NOMO-1 (cell line): ENCODE measurements around the gene LDLRAD4.

Experiments
- DNase-seq, 2 experiments: peaks; one replicate each; lab custom pipeline; 2025; ENCODE audit not compliant: unreplicated experiment in 2 of 2; lab: John Stamatoyannopoulos, UW

LDLRAD4 gene

DNA sequence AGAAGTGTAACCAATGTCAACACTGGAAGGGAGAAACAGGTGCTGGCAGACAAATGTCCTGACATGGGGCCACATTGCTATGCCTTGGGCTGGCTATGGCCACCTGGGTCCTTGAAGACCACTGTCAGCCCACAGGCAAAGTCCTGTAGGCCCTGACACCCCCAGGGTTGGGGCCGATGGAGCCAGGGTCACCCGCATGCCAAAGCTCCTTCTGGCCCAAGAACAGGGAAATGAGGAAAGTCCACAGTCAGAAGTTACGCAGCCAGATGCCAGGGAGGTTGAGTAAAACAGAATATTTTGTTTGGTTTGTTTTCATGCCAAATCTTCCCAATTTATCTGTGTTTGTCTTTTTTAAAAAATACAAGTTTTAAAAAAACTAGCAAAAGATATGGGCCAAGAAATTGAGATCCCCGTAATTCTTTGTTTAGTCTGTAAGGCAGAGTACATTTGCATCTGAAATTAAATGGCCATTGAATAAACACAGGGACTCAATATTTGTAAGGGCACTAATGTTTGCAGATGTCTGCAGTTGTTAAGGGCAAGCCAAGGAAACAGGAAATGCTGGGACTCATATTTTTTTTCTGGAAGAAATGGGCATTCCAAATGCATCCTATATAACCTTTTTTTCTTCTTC lies 321.4 kb downstream of the LDLRAD4 start:
- DNase-seq: no peak

- no peak for DNase-seq
Measured at GRCh38 chr18:13540477-13541182, 322.1 kb downstream of the LDLRAD4 start.

DNA sequence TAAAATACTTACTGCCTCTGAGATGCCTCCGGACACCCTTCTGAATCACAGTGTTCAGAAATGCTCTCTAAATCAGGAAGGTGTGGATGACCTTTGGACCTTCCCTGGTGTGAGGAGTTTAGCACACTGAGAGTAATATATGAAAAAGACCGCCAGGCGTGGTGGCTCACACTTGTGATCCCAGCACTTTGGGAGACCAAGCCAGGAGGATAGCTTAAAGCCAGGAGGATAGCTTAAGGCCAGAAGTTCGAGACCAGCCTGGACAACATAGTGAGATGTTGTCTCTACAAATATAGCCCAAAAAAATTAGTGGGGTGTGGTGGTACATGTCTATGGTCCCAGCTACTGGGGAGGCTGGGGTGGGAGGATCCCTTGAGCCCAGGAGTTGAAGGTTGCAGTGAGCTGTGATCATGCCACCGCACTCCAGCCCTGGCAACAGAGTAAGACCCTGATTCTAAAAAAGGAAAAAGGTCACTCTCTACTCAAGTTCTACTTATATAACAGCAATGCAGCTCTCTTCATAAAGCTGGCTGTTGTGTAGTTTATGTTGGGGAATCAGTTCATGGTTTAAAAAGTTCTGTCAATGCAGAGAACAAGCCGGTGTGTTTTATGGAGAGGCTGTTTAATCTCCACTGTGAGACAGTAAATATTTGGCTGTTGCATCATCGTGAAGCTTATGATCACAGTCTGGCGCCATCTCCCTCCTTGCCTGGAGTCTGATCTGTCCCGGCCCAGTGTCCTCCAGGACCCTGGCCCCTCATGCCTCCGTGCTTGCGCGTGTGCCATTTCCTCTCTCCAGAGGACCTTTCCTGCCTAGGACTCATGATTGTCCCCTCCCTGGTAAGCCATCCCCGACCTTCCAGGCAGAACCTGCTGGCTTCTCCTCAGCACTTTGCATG lies 323.3 kb downstream of the LDLRAD4 start:
- no peak for DNase-seq

GRCh38 chr18:13542520-13542847 lies 323.9 kb downstream of the LDLRAD4 start:
- no peak for DNase-seq

GRCh38 chr18:13543144-13543543 lies 324.6 kb downstream of the LDLRAD4 start:
- DNase-seq: no peak

DNA sequence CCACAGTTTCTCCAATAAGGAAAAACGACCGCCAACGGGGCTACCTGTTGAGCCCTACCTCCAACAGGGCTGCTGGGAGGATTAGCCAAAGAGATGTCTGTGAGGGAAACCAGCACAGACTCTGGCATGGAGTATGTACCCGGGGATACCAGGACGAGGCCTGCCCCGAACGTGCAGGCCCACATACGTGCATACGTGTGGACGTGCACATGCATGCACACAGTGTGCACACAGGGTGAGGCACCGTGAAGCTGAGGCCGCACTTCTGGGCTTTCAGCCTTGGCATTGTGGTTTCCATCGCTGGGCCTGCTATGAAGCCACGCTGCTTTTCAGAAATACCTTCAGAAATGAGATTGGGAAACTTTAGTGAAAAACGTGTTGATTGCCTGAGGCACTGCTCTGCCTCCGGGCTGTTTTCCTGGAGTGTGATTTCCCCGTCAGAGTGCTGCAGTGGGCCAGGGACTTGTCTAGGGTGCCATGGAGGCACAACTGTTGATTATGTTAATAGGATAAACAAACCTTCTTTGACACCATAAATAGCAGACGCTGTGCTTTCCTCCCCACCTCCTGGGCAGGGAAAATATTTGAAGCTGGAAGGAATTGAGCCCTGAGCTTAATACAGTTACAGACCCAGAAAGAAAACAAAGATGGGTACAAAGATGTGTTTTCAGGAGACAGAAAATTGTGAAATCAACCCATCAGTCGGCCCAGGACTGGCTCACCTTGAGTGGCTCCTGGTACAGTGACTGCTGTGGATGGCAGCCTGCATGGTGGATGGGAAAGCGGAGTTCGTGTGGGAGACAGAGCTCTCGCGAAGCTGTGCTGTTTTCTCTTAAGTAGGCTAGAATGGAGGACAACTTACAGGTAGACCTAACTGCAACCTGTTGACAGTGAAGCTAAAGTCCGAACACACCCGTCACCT lies 325.5 kb downstream of the LDLRAD4 start:
- no peak for DNase-seq

GRCh38 chr18:13544953-13545352 lies 326.4 kb downstream of the LDLRAD4 start:
- DNase-seq: no peak

DNA sequence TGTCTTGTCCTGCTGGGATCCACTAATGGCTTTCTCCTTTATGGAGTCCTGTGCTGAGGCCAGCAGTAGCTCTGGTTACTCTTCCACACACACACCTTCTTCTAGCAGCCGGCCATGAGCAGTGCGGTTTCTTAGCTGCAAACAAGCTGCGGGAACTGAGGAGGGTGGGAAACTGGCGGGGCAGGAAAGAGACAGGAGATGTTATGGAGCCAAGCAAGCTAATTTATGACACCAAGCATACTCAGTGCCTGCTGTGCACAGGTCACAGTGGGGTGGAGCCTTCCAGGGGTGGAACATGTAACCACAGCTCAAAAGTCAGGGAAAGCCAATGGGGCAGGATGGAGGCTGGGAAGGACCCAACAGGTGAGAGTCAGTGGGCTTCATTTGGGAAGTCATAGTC lies 327.0 kb downstream of the LDLRAD4 start:
- DNase-seq: no peak

DNA sequence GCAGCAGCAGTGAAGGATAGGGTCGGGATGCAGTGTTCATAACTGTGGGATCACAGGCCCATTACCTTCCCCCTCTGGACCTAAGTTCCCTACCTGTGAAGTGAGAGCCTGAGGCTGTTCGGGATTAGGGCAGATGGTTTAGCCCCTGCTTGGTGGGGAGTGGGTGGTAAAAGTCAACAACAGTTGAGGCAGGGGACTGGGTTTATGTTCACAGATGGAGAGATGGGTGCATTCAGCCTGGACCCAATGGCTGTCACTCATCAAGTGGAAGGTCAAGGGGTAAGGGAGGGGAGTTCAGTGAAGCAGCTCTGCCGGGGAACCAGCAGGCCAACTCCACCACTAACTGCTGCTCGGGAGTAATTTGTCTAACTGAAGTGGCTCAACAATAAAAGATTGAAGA lies 327.4 kb downstream of the LDLRAD4 start:
- DNase-seq: no peak

DNA sequence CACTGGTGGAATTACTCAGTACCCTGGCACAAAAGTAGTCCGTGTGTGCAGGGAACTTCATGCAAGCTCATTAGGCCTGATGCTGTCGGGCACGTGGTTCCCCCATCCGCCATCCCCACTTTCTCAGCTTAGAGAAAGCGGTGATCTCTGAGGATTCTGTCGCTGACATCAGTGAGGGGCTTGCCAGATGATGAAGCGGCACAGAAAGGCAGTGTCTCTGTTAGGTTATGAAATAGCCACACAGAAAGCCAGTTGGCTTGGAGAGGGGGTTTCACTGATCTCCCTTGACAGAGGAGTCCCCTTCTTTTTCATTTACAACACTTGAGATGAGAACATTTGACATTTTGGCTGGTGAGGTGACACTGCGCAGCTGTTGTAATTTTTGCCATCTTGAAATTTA lies 328.1 kb downstream of the LDLRAD4 start:
- DNase-seq: no peak

DNA sequence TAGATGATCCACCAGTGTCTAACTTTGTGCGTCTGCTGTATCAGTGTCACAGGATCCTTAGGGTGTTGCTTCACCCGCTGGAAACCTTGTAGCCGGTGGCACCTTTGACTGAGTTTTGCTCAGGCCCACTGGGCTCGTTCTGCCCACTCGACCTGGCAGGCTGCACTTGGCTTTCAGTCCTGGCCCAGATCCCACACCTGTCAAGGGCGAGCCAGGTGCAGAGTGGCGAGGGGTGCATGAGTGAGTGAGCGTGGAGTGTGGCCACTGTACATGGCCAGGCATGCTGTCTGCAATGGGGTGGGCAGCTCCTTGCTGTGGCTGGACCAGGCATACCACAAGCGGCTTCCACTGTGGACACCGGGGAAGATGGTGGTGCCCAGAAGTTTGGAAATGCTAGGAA lies 328.8 kb downstream of the LDLRAD4 start:
- DNase-seq: no peak

DNA sequence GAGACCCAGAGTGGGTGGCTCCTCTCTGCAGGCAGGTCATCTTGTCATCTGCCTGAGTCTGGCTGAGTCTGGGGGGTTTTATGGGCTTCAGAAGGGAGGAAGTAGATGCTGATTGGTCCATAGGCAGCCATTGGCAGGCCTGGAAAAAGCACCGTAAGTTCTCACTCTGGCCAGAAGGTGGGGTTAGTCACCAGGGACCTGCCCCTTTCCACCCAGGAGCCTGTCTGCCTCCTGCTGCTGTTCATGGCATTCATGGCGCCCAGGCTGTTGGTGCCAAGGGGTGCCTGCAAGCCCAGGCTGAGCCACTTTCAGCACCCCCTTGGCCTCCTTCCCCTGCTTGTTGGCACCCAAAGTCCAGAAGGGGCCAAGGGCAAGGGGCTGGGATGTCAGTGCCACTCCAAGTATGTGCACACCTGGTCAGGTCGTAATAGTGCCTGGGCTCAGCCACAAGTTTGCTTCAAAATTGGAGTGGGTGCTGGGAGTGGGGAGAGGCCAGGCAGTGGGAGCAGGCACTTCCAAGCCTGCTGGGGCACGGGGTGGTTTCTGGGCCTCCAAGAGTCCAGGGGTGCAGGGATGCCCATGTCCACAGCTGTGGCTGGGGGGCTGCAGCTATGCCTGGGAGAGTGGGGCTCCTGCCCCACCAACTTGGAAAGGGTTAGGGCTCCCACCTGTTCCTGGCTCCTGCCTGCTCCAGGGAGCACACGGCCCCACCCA lies 329.7 kb downstream of the LDLRAD4 start:
- no peak for DNase-seq

GRCh38 chr18:13548966-13549879 lies 330.7 kb downstream of the LDLRAD4 start:
- peak; percentile 46 to 85 for DNase-seq

GRCh38 chr18:13549880-13550232 lies 331.3 kb downstream of the LDLRAD4 start:
- DNase-seq: no peak

- DNase-seq: no peak
Measured at GRCh38 chr18:13550418-13551304, 332.1 kb downstream of the LDLRAD4 start.

GRCh38 chr18:13551305-13551603 lies 332.7 kb downstream of the LDLRAD4 start:
- DNase-seq: no peak

DNA sequence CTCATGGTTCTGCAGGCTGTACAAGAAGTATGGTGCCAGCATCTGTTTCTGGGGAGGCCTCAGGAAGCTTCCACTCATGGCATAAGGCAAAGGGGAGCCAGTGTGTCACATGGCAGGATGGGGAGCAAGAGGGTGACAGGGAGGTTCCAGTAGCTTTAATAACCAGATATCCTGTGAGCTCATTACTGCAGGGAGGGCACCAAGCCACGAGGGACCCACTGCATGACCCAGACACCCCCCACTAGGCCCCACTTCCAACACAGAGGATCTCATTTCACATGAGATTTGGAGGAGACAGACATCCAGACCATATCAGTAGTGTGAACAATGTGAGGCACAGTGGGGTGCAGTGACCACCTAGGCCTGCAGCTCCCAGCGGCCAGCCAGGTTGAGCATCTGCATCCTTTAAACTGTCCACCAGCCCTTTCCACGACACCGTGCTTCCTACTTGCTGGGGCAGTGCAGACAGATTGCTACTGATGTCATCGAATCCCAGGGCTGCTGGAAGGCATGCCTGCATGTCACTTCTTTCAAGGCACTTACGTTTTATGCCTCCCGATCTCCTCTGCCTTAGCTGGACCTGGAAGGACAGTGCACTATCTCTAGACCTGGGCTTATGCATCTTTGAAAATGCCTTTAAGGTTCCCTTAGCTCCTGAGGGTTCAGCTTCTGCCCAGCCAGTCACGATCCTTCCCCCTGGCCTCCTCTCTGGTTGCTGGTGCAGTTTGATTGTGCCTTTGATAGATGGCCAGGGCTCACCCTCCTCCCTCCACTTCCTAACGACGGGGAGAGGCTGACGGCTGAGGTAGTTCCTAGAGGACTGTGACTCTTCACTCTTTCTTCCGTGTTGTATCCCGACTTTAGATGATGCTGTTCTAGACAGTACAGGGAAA lies 333.5 kb downstream of the LDLRAD4 start:
- DNase-seq: no peak
